Measurements from ENCODE around the gene ABCC8.
"Not testable (repeated sequence)": the region's sequence is repeated elsewhere in the genome, so short reads cannot be mapped to it uniquely, and the experiment has no call there.

ABCC8 gene

DNA sequence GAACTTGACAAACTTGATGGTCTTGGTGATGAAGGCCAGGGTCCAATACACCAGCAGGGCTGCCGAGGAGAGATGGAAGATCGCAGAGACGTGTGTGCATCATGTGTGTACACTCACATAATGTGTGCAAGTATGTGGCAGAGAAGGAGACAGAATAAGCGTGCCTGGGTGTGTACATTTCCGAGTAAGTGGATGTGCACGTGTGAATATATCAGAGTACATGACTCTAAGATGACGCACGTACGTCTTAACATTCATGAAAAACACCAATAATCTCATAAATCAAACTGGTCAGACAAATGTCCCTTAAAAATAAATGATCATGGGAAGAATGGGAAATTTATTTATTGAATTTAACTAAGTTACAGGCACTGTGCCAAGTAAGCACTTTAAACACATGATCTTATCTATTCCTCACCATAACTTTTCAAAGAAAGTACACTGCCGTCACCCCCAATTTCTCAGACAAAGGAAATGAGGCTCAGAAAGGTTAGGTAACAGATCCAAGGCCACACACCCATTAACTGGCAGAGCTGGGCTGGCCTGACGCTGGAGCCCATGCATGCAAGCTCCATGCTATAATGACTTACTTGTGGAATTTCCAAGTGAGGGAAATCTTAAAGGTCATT is 13.0 kb downstream of the ABCC8 start:
- DNase-seq = no peak

DNA sequence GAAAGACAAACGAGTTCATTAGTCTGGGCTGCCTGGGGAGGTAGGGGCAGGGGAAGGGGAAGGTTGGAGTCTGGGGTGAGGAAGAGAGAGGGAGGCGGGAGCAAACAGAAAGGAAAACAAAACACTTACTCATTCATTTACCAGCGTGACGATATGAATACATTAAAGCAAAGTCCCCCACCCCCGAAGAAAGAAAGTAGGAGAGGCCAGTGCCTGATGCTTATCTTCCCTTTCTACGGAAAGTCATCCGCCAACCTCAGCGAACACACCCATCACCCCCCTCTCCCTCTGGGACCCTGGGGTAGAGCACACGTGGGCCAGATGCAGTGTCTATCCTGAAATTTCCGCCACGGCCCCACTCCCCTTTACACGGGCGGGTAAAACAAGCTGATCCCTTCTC is 13.7 kb downstream of the ABCC8 start:
- no peak for DNase-seq

DNA sequence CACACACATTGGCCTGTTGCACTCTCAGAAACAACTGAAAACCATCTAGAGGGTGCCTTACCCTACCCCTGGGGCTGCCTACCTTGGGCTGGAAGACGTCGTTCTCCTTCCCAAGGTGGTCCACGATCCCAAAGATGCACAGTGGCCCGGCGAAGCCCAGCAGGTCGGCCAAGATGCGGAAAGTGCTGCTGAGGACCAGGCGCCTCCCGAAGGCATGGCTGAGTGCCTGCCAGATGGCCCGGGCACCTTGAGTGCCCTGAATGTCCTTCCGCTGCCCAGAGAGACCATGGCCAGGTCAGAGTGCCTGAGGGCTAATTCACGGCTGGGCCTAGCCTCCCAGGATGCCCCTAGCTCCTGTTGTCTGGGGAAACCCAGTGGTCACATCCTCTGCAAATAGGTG is 16.2 kb downstream of the ABCC8 start:
- DNase-seq = no peak

DNA sequence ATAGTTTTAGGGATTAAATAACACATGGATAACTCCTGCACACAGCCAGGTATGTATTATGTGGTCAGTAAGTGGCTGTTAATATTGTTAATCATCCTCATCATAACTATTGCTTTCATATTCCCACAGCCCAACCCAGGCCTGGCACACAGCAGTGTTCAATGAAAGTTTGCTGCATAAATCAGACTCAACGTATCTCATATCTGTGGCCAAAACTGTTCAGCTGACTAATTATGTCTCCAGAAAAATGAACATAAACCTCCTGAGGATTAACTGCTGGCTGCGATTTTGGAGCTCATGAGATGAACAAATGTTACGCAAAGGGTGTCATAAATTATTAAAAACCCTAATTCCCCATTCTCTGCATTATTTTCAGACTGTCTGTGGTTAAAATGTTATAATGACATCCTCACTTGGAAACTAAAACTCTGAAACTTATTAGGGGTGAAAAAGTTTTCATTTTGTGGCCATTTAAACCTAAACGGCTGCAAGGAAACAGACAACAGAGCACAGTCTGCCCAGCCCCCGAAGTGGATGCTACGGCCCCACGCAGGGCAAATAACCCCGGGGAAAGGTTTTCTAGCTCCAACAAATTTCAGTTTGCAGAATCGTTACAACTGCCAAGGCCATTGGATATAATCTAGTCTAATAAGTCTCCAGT is 17.3 kb downstream of the ABCC8 start:
- no peak for DNase-seq

DNA sequence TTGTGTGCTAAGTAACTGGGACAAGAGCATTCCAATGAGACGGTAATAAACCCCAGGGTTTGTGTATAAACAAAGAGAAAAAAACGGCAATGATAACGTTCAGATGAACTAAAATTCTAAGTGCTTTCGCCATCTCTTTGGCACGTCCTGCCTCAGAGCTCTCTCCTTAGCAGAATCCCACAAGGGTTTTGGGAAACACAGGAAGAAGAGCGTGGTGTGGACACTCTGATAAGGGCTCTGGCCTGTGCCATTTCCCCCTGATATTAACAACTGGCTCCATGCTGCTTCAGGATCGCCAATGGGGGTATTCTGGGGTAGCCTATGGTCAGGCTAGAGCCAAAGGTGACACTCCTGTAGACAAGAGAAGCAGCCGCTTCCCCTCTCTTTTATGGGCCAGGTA is 18.4 kb downstream of the ABCC8 start:
- no peak for DNase-seq

DNA sequence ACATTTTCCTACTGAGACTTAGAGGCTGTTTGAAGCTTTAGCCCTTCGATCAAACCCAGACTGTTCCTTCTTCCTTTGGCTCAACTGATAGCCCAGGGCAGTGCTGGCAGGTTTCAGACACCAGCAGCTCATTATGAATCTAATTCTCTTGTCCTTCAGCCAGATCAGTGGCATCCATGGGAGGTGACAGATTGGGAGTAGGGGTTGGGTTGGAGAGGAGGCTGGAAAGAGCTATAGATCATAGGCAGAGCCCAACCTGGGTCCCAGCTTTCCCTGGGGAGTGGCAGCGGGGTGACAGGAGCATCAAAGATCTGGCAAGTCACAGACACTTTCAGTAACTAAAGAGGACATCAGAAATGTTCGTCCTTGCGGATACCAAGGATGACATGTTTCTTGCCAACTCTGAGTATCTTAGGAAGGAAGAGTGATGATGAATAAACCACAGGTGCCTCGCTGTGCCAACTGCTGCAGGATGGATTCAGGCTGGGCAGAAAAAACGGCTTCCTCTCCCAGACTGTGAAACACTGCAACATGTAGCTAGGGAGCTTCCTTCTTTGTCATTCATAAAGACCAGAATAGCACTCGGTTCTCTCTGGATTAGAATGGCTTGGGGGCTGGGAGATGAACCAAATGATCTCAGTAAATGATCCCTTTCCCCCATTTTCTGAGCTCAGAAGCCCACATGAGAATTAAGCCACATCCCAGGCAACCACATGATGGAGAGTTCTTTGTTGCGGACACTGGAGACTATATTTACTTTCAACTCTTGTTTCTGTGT is 19.1 kb downstream of the ABCC8 start:
- no peak for DNase-seq

DNA sequence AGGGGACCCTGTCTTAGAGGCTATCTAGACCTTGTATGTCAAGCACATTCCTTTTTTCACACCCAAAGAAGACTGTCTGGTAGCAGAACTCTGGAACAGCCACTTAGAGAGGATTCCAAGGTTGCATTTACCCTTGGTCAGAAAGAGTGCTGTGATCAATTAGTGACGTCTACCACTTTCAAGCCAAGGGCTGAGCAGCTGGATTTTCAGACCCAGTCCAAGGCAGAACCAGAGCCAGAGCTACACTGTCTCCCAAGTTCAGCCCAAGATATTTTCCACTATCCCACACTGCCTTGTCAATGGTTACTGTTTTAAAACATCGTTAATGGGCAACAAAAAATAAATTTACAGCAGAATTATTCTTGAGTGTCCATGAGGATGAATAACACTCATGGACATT is 24.0 kb downstream of the ABCC8 start:
- no peak for DNase-seq

DNA sequence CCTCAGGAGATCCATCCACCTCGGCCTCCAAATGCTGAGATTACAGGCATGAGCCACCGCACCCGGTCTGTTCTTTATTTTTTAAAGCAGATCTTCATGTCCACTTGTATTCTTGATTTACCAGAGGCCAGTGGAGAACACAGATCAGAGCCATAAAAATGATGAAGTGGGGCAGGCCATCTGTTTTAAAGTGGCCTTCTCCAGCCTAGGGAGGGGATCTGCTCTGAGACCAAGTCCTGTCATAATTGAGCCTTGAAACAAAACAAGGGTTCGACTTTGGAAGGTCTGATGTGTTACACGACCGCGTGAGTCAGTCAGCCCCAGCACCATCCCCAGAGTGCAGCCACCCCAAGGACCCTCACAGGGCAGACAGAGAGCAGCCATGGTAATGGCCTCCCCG is 27.5 kb downstream of the ABCC8 start:
- no peak for DNase-seq

DNA sequence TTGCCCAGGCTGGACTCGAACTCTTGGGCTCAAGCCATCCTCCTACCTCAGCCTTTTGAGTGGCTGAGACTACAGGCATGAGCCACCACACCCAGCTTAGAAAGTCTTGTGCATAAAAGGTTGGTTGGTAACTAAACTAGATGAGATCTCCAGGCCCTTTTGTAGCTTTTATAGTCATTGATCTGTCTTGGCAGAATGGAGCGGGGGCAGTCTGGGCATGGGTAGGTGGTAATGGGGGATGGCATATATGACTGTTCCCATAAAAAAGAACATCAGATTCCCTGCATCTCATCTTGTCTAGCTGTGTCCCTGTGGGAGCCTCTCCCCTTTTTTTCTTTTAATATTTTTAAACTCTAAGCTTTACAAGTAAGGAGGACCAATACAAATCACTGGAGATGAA is 30.2 kb downstream of the ABCC8 start:
- DNase-seq = no peak

DNA sequence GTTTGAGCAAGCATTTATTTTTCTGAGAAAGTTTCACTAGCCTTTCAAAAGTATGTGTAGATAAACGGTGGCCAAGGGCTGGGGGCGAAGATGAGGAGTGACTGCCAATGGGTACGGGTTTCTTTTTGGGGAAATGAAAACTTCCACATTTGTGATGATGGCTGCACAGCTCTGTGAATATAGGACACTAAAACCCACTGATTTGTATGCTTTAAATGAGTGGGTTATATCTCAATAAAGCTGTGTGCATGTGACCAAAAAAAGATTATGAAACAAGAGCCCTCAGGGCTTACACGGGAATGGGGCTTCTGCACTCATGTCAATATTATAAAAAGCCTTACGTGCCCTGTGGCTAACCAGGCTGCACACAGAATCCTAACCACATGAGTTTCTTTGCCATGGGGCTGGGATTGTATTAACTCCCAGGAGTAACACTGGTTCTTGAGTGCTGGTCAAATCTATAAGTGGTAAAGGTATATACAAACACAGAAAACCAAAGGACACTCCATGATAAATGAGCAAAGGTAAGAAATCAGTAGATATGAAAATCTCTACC is 31.3 kb downstream of the ABCC8 start:
- no peak for DNase-seq

DNA sequence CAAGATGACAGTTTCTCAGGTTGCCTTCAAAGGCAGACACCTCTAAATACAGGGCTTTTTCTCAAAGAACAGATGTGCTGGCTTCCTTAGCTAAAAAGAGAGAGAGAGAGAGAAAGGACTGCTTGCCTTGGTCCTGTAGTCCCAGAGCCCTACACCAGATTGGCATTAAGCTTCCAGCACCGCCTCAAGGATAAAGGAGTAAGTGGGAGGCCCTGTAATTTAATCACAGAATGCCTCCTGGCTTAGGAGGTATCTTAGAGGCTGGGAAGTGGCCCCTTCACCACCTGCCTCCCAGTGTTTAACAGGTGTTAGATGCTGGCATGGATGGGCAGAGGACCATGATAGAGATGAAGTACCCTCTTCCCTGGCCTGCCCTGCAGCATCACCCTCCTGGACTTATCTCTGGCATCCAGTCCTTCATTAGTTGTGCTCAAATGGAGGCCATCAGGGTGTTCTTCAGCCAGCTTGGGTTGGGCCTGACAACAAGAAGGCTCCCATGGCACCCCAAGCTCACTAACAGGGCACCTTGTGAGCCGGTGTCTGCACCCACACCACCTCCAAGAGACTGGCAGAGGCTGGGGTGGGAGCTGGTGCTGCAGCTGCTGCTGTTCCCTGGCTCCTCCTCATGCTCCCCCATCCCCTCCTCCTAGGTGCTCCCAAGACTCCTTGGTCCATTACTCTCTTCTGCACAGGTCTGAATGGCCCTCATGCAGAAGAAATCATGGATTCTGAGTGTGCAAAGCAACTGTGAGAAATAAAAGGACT is 32.5 kb downstream of the ABCC8 start:
- DNase-seq = no peak

DNA sequence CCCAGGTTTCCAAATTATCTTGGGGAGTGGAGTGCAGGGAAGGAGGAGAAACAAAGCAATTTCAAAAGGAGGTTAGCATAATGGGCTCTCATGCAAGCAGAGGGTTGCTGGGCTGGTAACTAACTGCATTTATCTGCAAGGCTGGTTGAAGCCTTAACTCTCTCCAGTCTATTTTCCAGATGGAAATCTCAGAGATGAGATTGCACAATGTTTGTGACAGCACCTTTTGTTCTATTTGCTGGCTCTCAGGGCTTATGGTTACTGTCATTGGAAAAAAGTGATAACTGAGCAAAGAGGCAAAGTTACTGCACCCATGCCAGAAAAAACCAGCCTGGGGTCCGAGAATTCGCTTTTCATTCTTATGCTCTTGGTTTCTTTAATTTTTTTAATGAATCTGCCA is 33.2 kb downstream of the ABCC8 start:
- DNase-seq = no peak

DNA sequence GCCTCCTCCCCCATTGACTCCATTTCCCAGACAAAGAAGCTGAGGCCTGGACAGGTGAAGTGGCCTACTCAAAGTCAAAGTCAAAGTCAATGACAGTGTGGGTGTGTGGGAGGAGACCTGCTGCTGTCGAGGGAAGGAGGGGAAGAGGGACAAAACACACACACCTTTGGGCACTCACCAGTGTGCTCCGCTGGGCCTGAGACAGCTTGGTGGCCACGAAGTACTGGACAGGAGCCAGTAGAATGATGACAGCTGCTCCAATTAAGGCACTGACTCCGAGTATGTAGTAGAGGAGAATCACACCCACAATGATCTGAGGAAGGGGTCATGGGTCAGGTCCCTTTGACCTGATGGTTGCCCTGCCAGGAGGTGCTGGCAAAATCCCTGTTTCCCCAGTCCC is 33.6 kb downstream of the ABCC8 start:
- no peak for DNase-seq

DNA sequence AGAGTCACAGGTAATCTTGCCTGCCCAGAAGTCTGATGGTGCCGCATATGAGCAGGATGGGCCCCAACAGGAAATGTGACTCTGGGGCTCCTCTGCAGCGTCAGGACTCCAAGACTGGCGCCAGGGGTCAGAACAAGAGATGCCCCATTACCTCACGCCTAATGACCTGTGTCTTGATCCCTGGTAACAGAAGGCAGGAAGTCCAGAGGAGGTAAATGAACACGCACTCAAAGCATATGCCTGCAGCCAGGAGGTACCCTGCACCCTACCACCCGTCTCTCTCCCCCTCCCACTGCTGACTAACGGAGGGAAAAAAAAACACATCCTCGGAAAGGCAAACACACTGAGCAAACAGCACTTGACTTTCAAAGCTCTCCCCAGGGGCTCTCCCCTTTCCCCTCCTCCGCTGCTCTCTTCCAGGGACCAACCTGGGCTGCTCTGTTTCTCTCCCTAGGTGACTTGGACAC is 37.3 kb downstream of the ABCC8 start:
- DNase-seq = no peak

DNA sequence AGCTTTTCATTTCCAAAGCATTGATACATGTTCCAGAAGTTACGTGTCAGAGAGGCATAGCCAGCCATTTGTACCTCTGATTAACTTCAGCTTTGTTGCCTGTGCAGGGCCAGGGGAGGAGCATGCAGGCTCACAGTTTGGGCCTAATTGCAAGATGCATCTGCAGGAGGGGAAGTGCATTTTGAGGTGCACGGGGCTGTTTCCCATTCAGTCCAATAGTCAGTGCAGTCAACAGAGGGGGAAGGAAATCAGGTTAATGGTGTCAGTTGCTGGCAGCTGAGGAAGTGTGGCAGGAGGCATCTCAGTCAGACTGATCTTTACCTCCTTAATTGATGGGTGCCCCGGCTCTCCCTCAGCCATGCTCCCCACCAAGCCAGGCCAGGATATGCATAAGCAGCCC is 39.3 kb downstream of the ABCC8 start:
- DNase-seq = no peak

DNA sequence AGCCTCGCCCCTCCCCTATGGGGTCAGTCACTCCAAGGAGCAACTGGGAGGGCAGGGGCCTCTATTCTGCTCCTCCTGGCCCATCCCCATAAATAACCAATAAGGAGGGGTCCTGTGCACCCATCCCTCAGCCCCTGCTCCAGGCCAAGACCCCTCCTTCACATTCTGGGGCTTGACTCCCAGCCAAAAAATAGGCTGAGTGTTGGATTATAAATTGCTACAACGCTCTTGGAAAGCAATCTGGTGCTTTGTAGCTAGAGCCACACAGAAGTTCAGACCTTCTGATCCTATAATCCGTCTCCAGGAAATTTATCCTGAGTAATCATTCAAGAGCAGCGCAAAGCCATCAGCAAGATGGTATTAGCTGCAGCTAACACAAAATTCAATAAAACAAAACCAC is 42.5 kb downstream of the ABCC8 start:
- DNase-seq = no peak

DNA sequence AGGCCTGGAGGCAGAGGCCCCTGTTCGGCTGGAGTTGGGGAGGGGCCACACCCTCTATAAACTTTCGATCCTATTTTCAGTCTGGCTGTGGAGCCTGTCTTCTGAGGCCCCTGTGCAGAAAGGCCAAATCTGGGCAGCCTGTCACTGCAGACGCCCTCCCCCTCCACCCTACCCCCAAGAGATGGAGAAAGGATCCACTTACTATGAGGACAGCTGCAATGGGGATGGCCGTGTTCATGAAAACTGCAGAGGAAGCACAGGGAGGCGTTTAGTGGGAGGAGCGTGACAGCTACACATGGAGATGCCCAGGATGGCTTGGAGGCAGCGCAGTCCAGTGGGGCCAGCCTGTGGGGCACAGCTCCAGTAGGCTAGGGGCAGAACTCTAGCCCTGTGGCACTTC is 44.6 kb downstream of the ABCC8 start:
- DNase-seq = no peak

DNA sequence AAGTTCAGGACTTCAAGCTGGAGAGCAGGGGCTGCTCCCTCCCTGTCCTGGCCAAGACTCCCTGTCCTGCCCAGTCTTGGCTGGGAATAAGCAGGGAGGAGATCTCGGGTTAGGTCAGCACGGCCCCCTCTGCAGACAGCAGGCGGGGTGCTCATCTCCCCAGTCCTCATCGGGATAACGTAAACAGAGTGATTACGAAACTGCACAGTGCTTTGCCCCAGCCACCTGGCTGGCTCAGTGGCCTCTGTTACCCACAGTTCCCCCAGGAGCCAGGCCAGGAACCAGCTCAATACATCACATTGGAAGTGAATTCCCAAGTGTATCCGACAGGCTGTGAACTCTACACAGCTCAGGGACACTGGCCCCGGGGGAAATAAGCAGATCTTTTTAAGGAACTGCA is 45.5 kb downstream of the ABCC8 start:
- DNase-seq = no peak

DNA sequence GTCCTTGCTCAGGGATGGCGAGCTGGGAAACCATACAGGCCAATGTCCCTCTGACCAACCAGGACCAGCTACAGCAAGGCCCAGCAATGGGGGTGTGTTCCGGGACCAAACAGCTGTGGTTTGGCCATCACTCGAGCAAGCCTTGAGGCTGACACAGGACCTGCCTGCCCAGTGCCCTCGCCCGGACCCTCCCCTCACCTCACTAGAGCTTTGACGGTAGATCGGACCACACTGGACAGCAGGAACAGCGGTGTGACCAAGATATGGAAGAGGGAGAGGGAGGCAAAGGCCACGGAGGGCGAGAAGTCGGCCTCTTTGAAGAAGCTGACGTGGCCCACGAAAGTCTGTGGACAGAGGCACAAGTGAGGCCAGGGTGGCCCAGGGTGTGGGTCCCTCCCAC is 46.0 kb downstream of the ABCC8 start:
- DNase-seq = no peak

DNA sequence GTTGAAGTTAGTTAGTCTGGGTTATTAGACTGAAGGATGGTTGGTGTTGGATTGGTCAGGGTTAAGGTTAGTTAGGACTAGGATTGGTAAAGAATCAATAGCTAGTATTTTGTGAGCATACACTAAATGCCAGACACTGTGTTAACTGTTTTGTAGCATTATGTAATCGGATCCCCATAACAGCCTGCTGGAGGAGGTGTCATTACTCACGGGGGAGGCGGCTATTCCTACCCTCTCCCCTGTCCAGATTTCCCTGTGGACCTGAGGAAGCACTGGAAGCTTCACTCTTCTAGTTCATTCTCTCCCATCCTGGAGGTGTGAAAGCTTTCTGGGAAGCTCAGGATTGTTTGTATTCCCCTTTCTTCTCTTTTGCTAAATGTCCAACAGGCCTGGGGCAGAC is 47.7 kb downstream of the ABCC8 start:
- DNase-seq = no peak

DNA sequence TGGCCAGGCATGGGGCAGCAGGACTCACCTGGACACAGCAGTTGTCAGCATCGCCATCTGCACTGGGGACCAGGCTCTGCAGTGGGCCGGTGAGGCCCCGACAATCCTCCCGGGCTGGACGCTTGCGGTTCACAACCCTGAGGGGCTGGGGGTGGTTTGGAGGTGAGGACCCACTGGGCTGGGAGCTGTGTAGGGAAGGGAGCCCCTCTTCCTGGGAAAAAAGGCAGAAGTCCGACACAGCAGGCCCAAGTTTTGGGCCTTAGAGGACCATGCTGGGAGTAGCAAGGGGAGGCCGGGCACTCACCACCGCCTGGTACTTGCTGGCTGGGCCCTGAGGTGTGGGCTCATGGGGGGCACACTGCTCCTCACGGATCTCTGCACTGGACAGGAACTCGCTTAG is 48.4 kb downstream of the ABCC8 start:
- no peak for DNase-seq

DNA sequence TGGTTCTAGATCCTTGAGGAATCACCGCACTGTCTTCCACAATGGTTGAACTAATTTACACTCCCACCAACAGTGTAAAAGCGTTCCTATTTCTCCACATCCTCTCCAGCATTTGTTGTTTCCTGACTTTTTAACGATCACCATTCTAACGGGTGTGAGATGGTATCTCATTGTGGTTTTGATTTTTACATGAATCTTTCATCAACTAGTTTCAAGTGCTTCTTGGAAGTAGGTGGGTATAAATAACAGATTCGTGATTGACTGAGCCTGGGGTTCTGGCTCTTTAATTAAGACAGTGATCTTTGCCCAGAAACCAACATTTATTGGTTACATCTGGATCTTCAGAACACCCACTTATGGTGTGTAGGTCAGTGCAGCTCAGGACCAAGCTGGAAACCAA is 50.4 kb downstream of the ABCC8 start:
- not testable (repeated sequence) for DNase-seq

Measured in activated T-cell treated with anti-CD3 and anti-CD28 coated beads for 4 hours (primary cell).